ENCODE measurements around the gene SLC2A6. TPM values are rescaled to one million over a fixed set of nuclear protein-coding genes. Genes with fewer than 3 reads are reported as not detected.

Gene SLC2A6
- total RNA-seq, 1 donor from 2014 or later = 4.2 TPM

Other genes starting within 250 kb of the SLC2A6 start
- gene ABO, start 203.9 kb downstream of the SLC2A6 start, total RNA-seq = 2.1 and 2.5 TPM in 2 replicates
- gene SURF6, start 142.9 kb downstream of the SLC2A6 start, total RNA-seq = 14.9 and 15.6 TPM in 2 replicates
- 31.4 and 32.0 TPM in 2 replicates for gene MED22, start 131.0 kb downstream of the SLC2A6 start, total RNA-seq
- 1,761 and 1,774 TPM in 2 replicates for gene RPL7A, start 130.9 kb downstream of the SLC2A6 start, total RNA-seq
- gene SURF1, start 122.6 kb downstream of the SLC2A6 start, total RNA-seq = 40.7 and 46.9 TPM in 2 replicates
- 17.5 and 21.2 TPM in 2 replicates for gene SURF2, start 122.5 kb downstream of the SLC2A6 start, total RNA-seq
- 227 and 232 TPM in 2 replicates for gene SURF4, start 103.0 kb downstream of the SLC2A6 start, total RNA-seq
- 0.39 and 1.3 TPM in 2 replicates for gene STKLD1, start 102.7 kb downstream of the SLC2A6 start, total RNA-seq
- gene REXO4, start 61.1 kb downstream of the SLC2A6 start, total RNA-seq = 24.0 and 26.3 TPM in 2 replicates
- 1.7 and 2.5 TPM in 2 replicates for gene ADAMTS13, start 56.7 kb downstream of the SLC2A6 start, total RNA-seq
- gene CACFD1, start 19.1 kb downstream of the SLC2A6 start, total RNA-seq = 0.78 and 1.3 TPM in 2 replicates
- not detected in 2 replicates for gene MYMK, start 45.9 kb upstream of the SLC2A6 start, total RNA-seq
- not detected in 2 replicates for gene ADAMTSL2, start 55.6 kb upstream of the SLC2A6 start, total RNA-seq
- gene FAM163B, start 130.3 kb upstream of the SLC2A6 start, total RNA-seq = not detected in 2 replicates
- 0.05 TPM in 1 of 2 replicates, not detected in the other for gene DBH, start 157.3 kb upstream of the SLC2A6 start, total RNA-seq

Data from T-helper 1 cell treated with Interleukin-12 subunit alpha and Interleukin-12 subunit beta and Interleukin-4 antibody, amounts not matched to agents 30 ng/mL and 1 ng/mL, for 36 hours (primary cell).